Right kidney (tissue), 9 donors: ENCODE results near the gene TPI1.

Experiments used
- DNase-seq: peaks from one replicate; pipeline ENCODE4 v3.0.0-alpha.2; 2016
- long read RNA-seq, 8 donors: transcript quantifications; one replicate each; lab custom pipeline, GENCODE V29; 2026

Gene TPI1
- long read RNA-seq, donor 1, transcript TPI1-201 (7 exons, 1,763 nt), result major isoform, 583 of 833 reads
- long read RNA-seq, donor 1, partial matches to known transcripts, result 175 of 833 reads
- long read RNA-seq, donor 1, other reads (novel, unspliced or antisense), result 69 of 833 reads
- long read RNA-seq, donor 2, transcript TPI1-201 (7 exons, 1,763 nt), result major isoform, 243 of 305 reads
- long read RNA-seq, donor 2, partial matches to known transcripts, result 45 of 305 reads
- long read RNA-seq, donor 2, other reads (novel, unspliced or antisense), result 16 of 305 reads
- long read RNA-seq, donor 3, transcript TPI1-201 (7 exons, 1,763 nt), result major isoform, 169 of 219 reads
- long read RNA-seq, donor 3, partial matches to known transcripts, result 37 of 219 reads
- long read RNA-seq, donor 3, other reads (novel, unspliced or antisense), result 10 of 219 reads
- long read RNA-seq, donor 4, transcript TPI1-204 (2 exons, 427 nt), result minor isoform, 5 of 365 reads
- long read RNA-seq, donor 4, transcript TPI1-201 (7 exons, 1,763 nt), result major isoform, 232 of 365 reads
- long read RNA-seq, donor 4, partial matches to known transcripts, result 81 of 365 reads
- long read RNA-seq, donor 4, other reads (novel, unspliced or antisense), result 47 of 365 reads
- long read RNA-seq, donor 5, transcript TPI1-201 (7 exons, 1,763 nt), result major isoform, 413 of 499 reads
- long read RNA-seq, donor 5, partial matches to known transcripts, result 57 of 499 reads
- long read RNA-seq, donor 5, other reads (novel, unspliced or antisense), result 24 of 499 reads
- long read RNA-seq, donor 6, transcript TPI1-201 (7 exons, 1,763 nt), result major isoform, 322 of 382 reads
- long read RNA-seq, donor 6, partial matches to known transcripts, result 32 of 382 reads
- long read RNA-seq, donor 6, other reads (novel, unspliced or antisense), result 25 of 382 reads
- long read RNA-seq, donor 7, transcript TPI1-204 (2 exons, 427 nt), result minor isoform, 5 of 673 reads
- long read RNA-seq, donor 7, transcript TPI1-201 (7 exons, 1,763 nt), result major isoform, 468 of 673 reads
- long read RNA-seq, donor 7, partial matches to known transcripts, result 141 of 673 reads
- long read RNA-seq, donor 7, other reads (novel, unspliced or antisense), result 59 of 673 reads
- long read RNA-seq, donor 8, transcript TPI1-201 (7 exons, 1,763 nt), result major isoform, 380 of 440 reads
- long read RNA-seq, donor 8, partial matches to known transcripts, result 21 of 440 reads
- long read RNA-seq, donor 8, other reads (novel, unspliced or antisense), result 35 of 440 reads

- DNase-seq, result peak; percentile 81
Measured at GRCh38 chr12:6867413-6868210, at the start of gene TPI1. Gene TPI1, plus strand, starts transcription at chr12:6867531. Its CDS starts 36 bp downstream, at chr12:6867567.

GRCh38 chr12:6817662-6818157 lies 49.6 kb upstream of the TPI1 start:
- DNase-seq, result no peak

- DNase-seq, result peak; percentile 46
Measured at GRCh38 chr12:6818222-6818621, 49.1 kb upstream of the TPI1 start.

- DNase-seq, result no peak
Measured at GRCh38 chr12:6818645-6819044, 48.7 kb upstream of the TPI1 start.

- DNase-seq, result no peak
Measured at GRCh38 chr12:6819106-6820030, 48.0 kb upstream of the TPI1 start.

- DNase-seq, result peak; percentile 49
Measured at GRCh38 chr12:6820166-6820565, 47.2 kb upstream of the TPI1 start.

GRCh38 chr12:6821591-6822425 lies 45.5 kb upstream of the TPI1 start, which contains the start of gene GPR162:
Gene GPR162, plus strand, starts transcription at chr12:6821821. Its CDS starts 2,078 bp downstream, at chr12:6823899.
- DNase-seq, result peak; percentile 62

GRCh38 chr12:6822426-6823135 lies 44.8 kb upstream of the TPI1 start:
- DNase-seq, result no peak

- peak; percentile 33 for DNase-seq
Measured at GRCh38 chr12:6823182-6824084, 43.9 kb upstream of the TPI1 start.

GRCh38 chr12:6824085-6824775 lies 43.1 kb upstream of the TPI1 start:
- no peak for DNase-seq

GRCh38 chr12:6824901-6825381 lies 42.4 kb upstream of the TPI1 start:
- DNase-seq, result no peak

GRCh38 chr12:6825398-6826124 lies 41.8 kb upstream of the TPI1 start:
- peak; percentile 80 for DNase-seq

GRCh38 chr12:6826125-6826733 lies 41.1 kb upstream of the TPI1 start:
- no peak for DNase-seq

GRCh38 chr12:6826734-6827436 lies 40.4 kb upstream of the TPI1 start:
- DNase-seq, result no peak

GRCh38 chr12:6827437-6827911 lies 39.9 kb upstream of the TPI1 start:
- DNase-seq, result peak; percentile 79
